GM06990 (cell line): ENCODE measurements around the gene RNF181.

ENCODE experiments used
- DNase-seq: peaks from one replicate; pipeline ENCODE4 v3.0.0-alpha.2; 2011; ENCODE audit not compliant: insufficient read length; ENCODE audit errors: extremely low read depth
- H3K27me3 ChIP-seq: replicated peaks from 2 replicates; pipeline ENCODE4 v1.6.0; 2011; ENCODE audit warnings: low read length; ENCODE audit not compliant: control insufficient read depth, insufficient read depth
- H3K36me3 ChIP-seq: 2 replicates; pipeline ENCODE4 v1.5.1; 2011; ENCODE audit warnings: low read length; ENCODE audit not compliant: control insufficient read depth, insufficient read depth
- H3K4me3 ChIP-seq: replicated peaks from 2 replicates; pipeline ENCODE4 v1.5.1; 2011; ENCODE audit warnings: low read depth, mild to moderate bottlenecking, control low read depth, low read length
- CTCF ChIP-seq: IDR thresholded peaks from 2 replicates; pipeline ENCODE4 v1.5.1; 2011; ENCODE audit warnings: low read length, control low read depth, mild to moderate bottlenecking, inconsistent platforms; ENCODE audit not compliant: insufficient read depth, poor library complexity, severe bottlenecking

The RNF181 gene

GRCh38 chr2:85621338-85621737 is 25.8 kb downstream of the RNF181 start:
- Histone ChIP-seq H3K27me3 (no peaks in the 10 kb centered on the region), H3K4me3 (no peak overlapping the region), H3K36me3 (peaks cover 12% of the 10 kb centered on the region)
- DNase-seq: no peak
- no peak for TF ChIP-seq CTCF

GRCh38 chr2:85623991-85624390 is 28.4 kb downstream of the RNF181 start:
- Histone ChIP-seq H3K36me3 (peaks cover 13% of the 10 kb centered on the region), H3K27me3 (no peaks in the 10 kb centered on the region), H3K4me3 (no peak overlapping the region)
- DNase-seq: no peak
- no peak for TF ChIP-seq CTCF

GRCh38 chr2:85628658-85629057 is 33.1 kb downstream of the RNF181 start:
- DNase-seq: no peak

GRCh38 chr2:85631316-85631715 is 35.8 kb downstream of the RNF181 start:
- Histone ChIP-seq H3K27me3 (no peaks in the 10 kb centered on the region), H3K36me3 (peaks cover 14% of the 10 kb centered on the region), H3K4me3 (no peak overlapping the region)
- no peak for DNase-seq
- no peak for TF ChIP-seq CTCF

More at GRCh38 chr2:85628658-85629057, 33.1 kb downstream of the RNF181 start:
- no peak for TF ChIP-seq CTCF
- Histone ChIP-seq H3K27me3 (no peaks in the 10 kb centered on the region), H3K36me3 (peaks cover 18% of the 10 kb centered on the region), H3K4me3 (no peak overlapping the region)

GRCh38 chr2:85635011-85635410 is 39.5 kb downstream of the RNF181 start:
- no peak for TF ChIP-seq CTCF
- peaks cover 30% of the 10 kb centered on the region for H3K36me3 ChIP-seq
- H3K4me3 ChIP-seq: no peak overlapping the region

GRCh38 chr2:85635636-85636035 is 40.1 kb downstream of the RNF181 start:
- TF ChIP-seq CTCF: no peak
- peaks cover 28% of the 10 kb centered on the region for H3K36me3 ChIP-seq
- no peak for DNase-seq

More at GRCh38 chr2:85635011-85635410, 39.5 kb downstream of the RNF181 start:
- DNase-seq: no peak
- H3K27me3 ChIP-seq: no peaks in the 10 kb centered on the region

More at GRCh38 chr2:85635636-85636035, 40.1 kb downstream of the RNF181 start:
- Histone ChIP-seq H3K4me3 (no peak overlapping the region), H3K27me3 (no peaks in the 10 kb centered on the region)
